ENCODE measurements around the gene GTF2A1L.

DNA sequence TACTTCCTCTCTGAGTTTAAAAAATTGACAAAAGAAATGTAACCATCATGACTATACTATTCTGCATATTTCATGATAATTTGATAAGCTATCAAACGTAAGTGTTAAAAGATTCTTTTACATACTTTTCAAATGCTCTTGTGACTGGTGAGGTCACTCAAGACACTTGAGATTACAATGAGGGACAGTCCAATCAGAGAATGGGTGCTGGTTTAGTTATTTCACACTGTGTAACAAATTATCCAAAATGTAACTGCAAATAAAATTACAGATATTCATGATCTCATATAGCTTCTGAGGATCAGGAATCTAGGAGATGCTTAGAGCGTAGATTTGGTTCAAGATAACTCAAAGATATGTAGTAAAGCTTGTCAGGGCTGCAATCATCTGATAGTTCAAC, 4.4 kb upstream of the GTF2A1L start:
- TF ChIP-seq, protein P1, sequence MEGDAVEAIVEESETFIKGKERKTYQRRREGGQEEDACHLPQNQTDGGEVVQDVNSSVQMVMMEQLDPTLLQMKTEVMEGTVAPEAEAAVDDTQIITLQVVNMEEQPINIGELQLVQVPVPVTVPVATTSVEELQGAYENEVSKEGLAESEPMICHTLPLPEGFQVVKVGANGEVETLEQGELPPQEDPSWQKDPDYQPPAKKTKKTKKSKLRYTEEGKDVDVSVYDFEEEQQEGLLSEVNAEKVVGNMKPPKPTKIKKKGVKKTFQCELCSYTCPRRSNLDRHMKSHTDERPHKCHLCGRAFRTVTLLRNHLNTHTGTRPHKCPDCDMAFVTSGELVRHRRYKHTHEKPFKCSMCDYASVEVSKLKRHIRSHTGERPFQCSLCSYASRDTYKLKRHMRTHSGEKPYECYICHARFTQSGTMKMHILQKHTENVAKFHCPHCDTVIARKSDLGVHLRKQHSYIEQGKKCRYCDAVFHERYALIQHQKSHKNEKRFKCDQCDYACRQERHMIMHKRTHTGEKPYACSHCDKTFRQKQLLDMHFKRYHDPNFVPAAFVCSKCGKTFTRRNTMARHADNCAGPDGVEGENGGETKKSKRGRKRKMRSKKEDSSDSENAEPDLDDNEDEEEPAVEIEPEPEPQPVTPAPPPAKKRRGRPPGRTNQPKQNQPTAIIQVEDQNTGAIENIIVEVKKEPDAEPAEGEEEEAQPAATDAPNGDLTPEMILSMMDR (IDR thresholded peaks at IDR 0.05), result no peak
- no peak for TF ChIP-seq POLR2A (IDR thresholded peaks at IDR 0.05)
